Neural cell (in vitro differentiated cells): Measurements from ENCODE around the gene ADARB2. TPM values are rescaled to one million over a fixed set of nuclear protein-coding genes. Genes with fewer than 3 reads are reported as not detected.

Experiments used
- H2AFZ ChIP-seq: fragments of 200-600, 300-800 bp; sonication (generic), shearing (Covaris generic); 2 replicates; pipeline ENCODE4 v1.6.0; 2014; ENCODE audit warnings: low read depth, mild to moderate bottlenecking, antibody characterized with exemption, low read length, moderate library complexity
- H3F3A ChIP-seq: fragments of 200-600 bp; shearing (Covaris generic); 2 replicates; pipeline ENCODE4 v1.6.1; 2016; ENCODE audit warnings: mild to moderate bottlenecking, moderate library complexity, mixed read lengths, antibody characterized with exemption, low read length; ENCODE audit not compliant: insufficient read depth, poor library complexity, severe bottlenecking
- H3K27ac ChIP-seq: fragments of 200-600, 300-800 bp; sonication (generic), shearing (Covaris generic); 2 replicates; pipeline ENCODE4 v1.5.1; 2014; ENCODE audit warnings: mild to moderate bottlenecking, low read length, moderate library complexity
- H3K27me3 ChIP-seq: fragments of 300-800, 200-600 bp; sonication (generic), shearing (Covaris generic); 2 replicates; pipeline ENCODE4 v1.6.0; 2014; ENCODE audit warnings: mild to moderate bottlenecking, low read depth, low read length, moderate library complexity; ENCODE audit not compliant: insufficient read depth
- H3K36me3 ChIP-seq: fragments of 300-800, 200-600 bp; sonication (generic), shearing (Covaris generic); 2 replicates; pipeline ENCODE4 v1.5.1; 2014; ENCODE audit warnings: mild to moderate bottlenecking, antibody characterized with exemption, low read length, moderate library complexity; ENCODE audit not compliant: insufficient read depth
- H3K4me2 ChIP-seq: fragments of 300-800, 200-600 bp; sonication (generic), shearing (Covaris generic); 2 replicates; pipeline ENCODE4 v1.6.0; 2014; ENCODE audit warnings: mild to moderate bottlenecking, low read length
- H3K4me3 ChIP-seq: fragments of 300-800, 200-600 bp; sonication (generic), shearing (Covaris generic); 2 replicates; pipeline ENCODE4 v1.5.1; 2014; ENCODE audit warnings: mild to moderate bottlenecking, low read length, moderate library complexity
- H3K79me2 ChIP-seq: fragments of 200-600 bp; shearing (Covaris generic); replicated peaks from 2 replicates; pipeline ENCODE4 v1.6.0; 2014; ENCODE audit warnings: mild to moderate bottlenecking, low read length, moderate library complexity; ENCODE audit not compliant: insufficient read depth
- H3K9ac ChIP-seq: fragments of 300-800, 200-600 bp; sonication (generic), shearing (Covaris generic); 2 replicates; pipeline ENCODE4 v1.6.1; 2016; ENCODE audit warnings: mild to moderate bottlenecking, low read length, mixed read lengths
- H3K9me2 ChIP-seq: fragments of 200-600 bp; shearing (Covaris generic); 2 replicates; pipeline ENCODE4 v1.6.1; 2016; ENCODE audit warnings: mild to moderate bottlenecking, low read length, mixed read lengths; ENCODE audit not compliant: insufficient read depth
- H3K9me3 ChIP-seq: fragments of 200-600, 300-800 bp; sonication (generic), shearing (Covaris generic); 2 replicates; pipeline ENCODE4 v1.6.1; 2016; ENCODE audit warnings: mild to moderate bottlenecking, mixed run types, low read length, moderate library complexity, mixed read lengths
- H4K20me1 ChIP-seq: fragments of 200-600 bp; shearing (Covaris generic); 2 replicates; pipeline ENCODE4 v1.6.1; 2016; ENCODE audit warnings: mild to moderate bottlenecking, mixed run types; ENCODE audit not compliant: insufficient read depth
- CTCF ChIP-seq: fragments of 450-650 bp; IDR thresholded peaks from 2 replicates; pipeline ENCODE4 v1.5.1; 2014; ENCODE audit warnings: antibody characterized with exemption, mild to moderate bottlenecking, moderate library complexity; ENCODE audit not compliant: poor library complexity, severe bottlenecking
- EP300 ChIP-seq: fragments of 450-650 bp; conservative IDR thresholded peaks from 2 replicates; pipeline ENCODE4 v1.6.1; 2014; ENCODE audit warnings: antibody characterized with exemption, mild to moderate bottlenecking, moderate library complexity; ENCODE audit not compliant: poor library complexity, severe bottlenecking
- EZH2 ChIP-seq: fragments of 200-600, 300-800 bp; shearing (Covaris generic), sonication (generic); IDR thresholded peaks from 2 replicates; pipeline ENCODE4 v1.6.1; 2014; ENCODE audit warnings: antibody characterized with exemption, low read length, borderline replicate concordance, mild to moderate bottlenecking; ENCODE audit not compliant: insufficient read depth, poor library complexity, severe bottlenecking
- MXI1 ChIP-seq: fragments of 450-650 bp; conservative IDR thresholded peaks from 2 replicates; pipeline ENCODE4 v1.6.1; 2014; ENCODE audit warnings: antibody characterized with exemption, mild to moderate bottlenecking; ENCODE audit not compliant: poor library complexity, severe bottlenecking
- POLR2AphosphoS5 ChIP-seq: IDR thresholded peaks from 2 replicates; pipeline ENCODE4 v1.6.1; 2012
- RAD21 ChIP-seq: fragments of 450-650 bp; conservative IDR thresholded peaks from 2 replicates; pipeline ENCODE4 v1.6.1; 2014; ENCODE audit warnings: antibody characterized with exemption, mild to moderate bottlenecking, moderate library complexity
- REST ChIP-seq: IDR thresholded peaks from 2 replicates; pipeline ENCODE4 v1.6.1; 2012; ENCODE audit warnings: borderline replicate concordance
- SMC3 ChIP-seq: fragments of 450-650 bp; conservative IDR thresholded peaks from 2 replicates; pipeline ENCODE4 v1.6.1; 2014; ENCODE audit warnings: antibody characterized with exemption, mild to moderate bottlenecking, moderate library complexity; ENCODE audit not compliant: poor library complexity
- TAF1 ChIP-seq: IDR thresholded peaks from 2 replicates; pipeline ENCODE4 v1.6.1; 2012; ENCODE audit warnings: low read depth
- polyA plus RNA-seq: library from polyadenylated mRNA; depleted of rRNA; stranded (reverse); fragments of >200 nt; gene quantifications from 2 replicates; pipeline ENCODE4 v1.2.3, GENCODE V29; 2014

Gene ADARB2
- polyA plus RNA-seq, 1 donor from 2014 or later, result 3.6 TPM

- Histone ChIP-seq H3K27me3 (no peaks in the 10 kb centered on the region), H4K20me1 (no peaks in the 10 kb centered on the region), H3K9me2 (no peaks in the 10 kb centered on the region), H3K27ac (no peak overlapping the region), H2AFZ (no peak overlapping the region), H3F3A (no peaks in the 10 kb centered on the region), H3K9me3 (no peaks in the 10 kb centered on the region), H3K4me3 (no peak overlapping the region), H3K36me3 (no peaks in the 10 kb centered on the region), H3K4me2 (no peak overlapping the region), H3K79me2 (no peaks in the 10 kb centered on the region), H3K9ac (no peak overlapping the region)
- no peak for TF ChIP-seq EP300
- no peak for TF ChIP-seq EZH2
- no peak for TF ChIP-seq CTCF
- no peak for TF ChIP-seq REST
- no peak for TF ChIP-seq SMC3
- no peak for TF ChIP-seq POLR2AphosphoS5
- no peak for TF ChIP-seq MXI1
- TF ChIP-seq TAF1, result no peak
- no peak for TF ChIP-seq RAD21
Measured at GRCh38 chr10:1418031-1418550, 319.2 kb downstream of the ADARB2 start.

DNA sequence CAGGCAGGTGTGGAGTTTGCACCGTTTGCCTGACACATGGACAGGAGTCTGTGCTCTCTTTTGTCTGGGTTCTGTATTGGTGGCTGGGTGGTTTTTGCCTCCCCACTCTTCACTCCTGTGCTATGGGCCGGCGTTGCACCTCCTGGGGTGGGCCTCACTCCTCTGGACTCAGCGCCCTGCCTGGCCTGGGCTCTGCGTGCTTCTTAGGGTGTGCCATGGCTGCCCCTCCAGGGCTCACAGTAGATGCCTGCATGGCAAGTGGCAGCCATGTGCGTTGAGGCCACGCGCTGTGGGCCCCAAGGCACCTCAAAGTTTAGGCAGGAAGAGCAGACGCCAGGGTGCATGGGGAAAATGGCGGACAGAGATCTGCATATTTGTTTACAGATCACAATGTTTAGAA, 319.8 kb downstream of the ADARB2 start:
- Histone ChIP-seq H3K4me3 (no peak overlapping the region), H3K9me3 (no peaks in the 10 kb centered on the region), H3K9ac (no peak overlapping the region), H3K79me2 (no peaks in the 10 kb centered on the region), H3K27ac (no peak overlapping the region), H4K20me1 (no peaks in the 10 kb centered on the region), H2AFZ (no peak overlapping the region), H3K9me2 (no peaks in the 10 kb centered on the region), H3K4me2 (no peak overlapping the region), H3K27me3 (no peaks in the 10 kb centered on the region), H3F3A (no peaks in the 10 kb centered on the region), H3K36me3 (no peaks in the 10 kb centered on the region)
- TF ChIP-seq TAF1, result no peak
- no peak for TF ChIP-seq SMC3
- no peak for TF ChIP-seq EZH2
- TF ChIP-seq POLR2AphosphoS5, result no peak
- no peak for TF ChIP-seq CTCF
- TF ChIP-seq REST, result no peak
- no peak for TF ChIP-seq RAD21
- TF ChIP-seq EP300, result no peak
- TF ChIP-seq MXI1, result no peak
